SK-N-SH (cell line): ENCODE results near the gene PRSS23.

Experiments used
- EP300 ChIP-seq, 2 experiments: IDR thresholded peaks; 2 replicates each; pipeline versions ENCODE4 v1.4.0 to v1.6.1; 2012; ENCODE audit warnings: borderline replicate concordance in 1 of 2, low read depth in 1 of 2, low read length in 1 of 2
- JUND ChIP-seq: IDR thresholded peaks from 2 replicates; pipeline ENCODE4 v1.4.0; 2012
- MXI1 ChIP-seq: IDR thresholded peaks from 2 replicates; pipeline ENCODE4 v1.6.1; 2012; ENCODE audit warnings: mild to moderate bottlenecking, low read depth, low read length, improper control_type of control experiment
- POLR2AphosphoS5 ChIP-seq: IDR thresholded peaks from 2 replicates; pipeline ENCODE4 v1.6.1; 2012; ENCODE audit warnings: low read depth, low read length
- RAD21 ChIP-seq: IDR thresholded peaks from 2 replicates; pipeline ENCODE4 v1.6.1; 2012; ENCODE audit warnings: mild to moderate bottlenecking, low read length
- SIN3A ChIP-seq: IDR thresholded peaks from 2 replicates; pipeline ENCODE4 v1.6.1; 2012; ENCODE audit warnings: low read depth, mild to moderate bottlenecking, low read length, moderate library complexity, borderline replicate concordance
- SMC3 ChIP-seq: IDR thresholded peaks from 2 replicates; pipeline ENCODE4 v1.6.1; 2012; ENCODE audit warnings: low read depth, low read length, improper control_type of control experiment
- TAF1 ChIP-seq: IDR thresholded peaks from 2 replicates; pipeline ENCODE4 v1.6.1; 2012; ENCODE audit warnings: low read depth, mild to moderate bottlenecking, low read length, moderate library complexity, borderline replicate concordance
- TCF12 ChIP-seq: IDR thresholded peaks from 2 replicates; pipeline ENCODE4 v1.4.0; 2012
- USF2 ChIP-seq: fragments of 150-350 bp; IDR thresholded peaks from 2 replicates; pipeline ENCODE4 v1.6.1; 2017; ENCODE audit warnings: antibody characterized with exemption, low read length, low read depth, borderline replicate concordance
- YY1 ChIP-seq: IDR thresholded peaks from 2 replicates; pipeline ENCODE4 v1.4.0; 2012; ENCODE audit warnings: low read depth, mild to moderate bottlenecking
- TF ChIP-seq, protein P1 (sequence below): fragments of 200-600 bp; sonication (generic); IDR thresholded peaks from 2 replicates; pipeline ENCODE4 v1.6.1; 2017; ENCODE audit warnings: antibody characterized with exemption, mild to moderate bottlenecking, moderate library complexity

DNA sequence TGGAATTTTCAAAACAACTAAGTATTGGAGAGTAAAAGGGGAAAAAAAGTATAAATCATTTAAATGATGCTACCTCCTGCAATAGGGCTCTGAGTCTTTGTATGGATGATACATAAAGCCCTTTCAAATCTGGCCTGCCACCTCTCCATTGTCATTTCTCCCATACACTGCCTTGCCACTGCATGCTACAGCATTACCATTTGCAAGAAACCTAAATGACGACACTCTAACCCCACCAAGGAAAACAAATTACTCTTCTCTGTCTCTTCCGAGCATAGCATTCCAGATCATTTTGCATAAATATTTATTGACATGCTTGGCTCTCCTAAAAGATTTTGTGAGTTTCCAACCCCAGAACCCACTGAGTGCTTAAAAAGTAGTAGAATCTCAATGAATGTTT lies 34.5 kb upstream of the PRSS23 start:
- TF ChIP-seq, protein P1, sequence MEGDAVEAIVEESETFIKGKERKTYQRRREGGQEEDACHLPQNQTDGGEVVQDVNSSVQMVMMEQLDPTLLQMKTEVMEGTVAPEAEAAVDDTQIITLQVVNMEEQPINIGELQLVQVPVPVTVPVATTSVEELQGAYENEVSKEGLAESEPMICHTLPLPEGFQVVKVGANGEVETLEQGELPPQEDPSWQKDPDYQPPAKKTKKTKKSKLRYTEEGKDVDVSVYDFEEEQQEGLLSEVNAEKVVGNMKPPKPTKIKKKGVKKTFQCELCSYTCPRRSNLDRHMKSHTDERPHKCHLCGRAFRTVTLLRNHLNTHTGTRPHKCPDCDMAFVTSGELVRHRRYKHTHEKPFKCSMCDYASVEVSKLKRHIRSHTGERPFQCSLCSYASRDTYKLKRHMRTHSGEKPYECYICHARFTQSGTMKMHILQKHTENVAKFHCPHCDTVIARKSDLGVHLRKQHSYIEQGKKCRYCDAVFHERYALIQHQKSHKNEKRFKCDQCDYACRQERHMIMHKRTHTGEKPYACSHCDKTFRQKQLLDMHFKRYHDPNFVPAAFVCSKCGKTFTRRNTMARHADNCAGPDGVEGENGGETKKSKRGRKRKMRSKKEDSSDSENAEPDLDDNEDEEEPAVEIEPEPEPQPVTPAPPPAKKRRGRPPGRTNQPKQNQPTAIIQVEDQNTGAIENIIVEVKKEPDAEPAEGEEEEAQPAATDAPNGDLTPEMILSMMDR = no peak
- TF ChIP-seq USF2 (no peak), TAF1 (no peak), RAD21 (no peak), JUND (no peak), EP300 (IDR thresholded peaks at IDR 0.05; ENCODE audit: borderline replicate concordance in 1 of 2, low read depth in 1 of 2, low read length in 1 of 2) (no peak), YY1 (no peak), TCF12 (no peak), MXI1 (no peak), SIN3A (no peak), SMC3 (no peak), POLR2AphosphoS5 (no peak)
